ENCODE measurements around the gene C10orf143. TPM values are rescaled to one million over a fixed set of nuclear protein-coding genes. Genes with fewer than 3 reads are reported as not detected.

Gene C10orf143
- total RNA-seq, 1 experiment from 2014 or later, result 1.6 TPM

- TF ChIP-seq, protein P1, sequence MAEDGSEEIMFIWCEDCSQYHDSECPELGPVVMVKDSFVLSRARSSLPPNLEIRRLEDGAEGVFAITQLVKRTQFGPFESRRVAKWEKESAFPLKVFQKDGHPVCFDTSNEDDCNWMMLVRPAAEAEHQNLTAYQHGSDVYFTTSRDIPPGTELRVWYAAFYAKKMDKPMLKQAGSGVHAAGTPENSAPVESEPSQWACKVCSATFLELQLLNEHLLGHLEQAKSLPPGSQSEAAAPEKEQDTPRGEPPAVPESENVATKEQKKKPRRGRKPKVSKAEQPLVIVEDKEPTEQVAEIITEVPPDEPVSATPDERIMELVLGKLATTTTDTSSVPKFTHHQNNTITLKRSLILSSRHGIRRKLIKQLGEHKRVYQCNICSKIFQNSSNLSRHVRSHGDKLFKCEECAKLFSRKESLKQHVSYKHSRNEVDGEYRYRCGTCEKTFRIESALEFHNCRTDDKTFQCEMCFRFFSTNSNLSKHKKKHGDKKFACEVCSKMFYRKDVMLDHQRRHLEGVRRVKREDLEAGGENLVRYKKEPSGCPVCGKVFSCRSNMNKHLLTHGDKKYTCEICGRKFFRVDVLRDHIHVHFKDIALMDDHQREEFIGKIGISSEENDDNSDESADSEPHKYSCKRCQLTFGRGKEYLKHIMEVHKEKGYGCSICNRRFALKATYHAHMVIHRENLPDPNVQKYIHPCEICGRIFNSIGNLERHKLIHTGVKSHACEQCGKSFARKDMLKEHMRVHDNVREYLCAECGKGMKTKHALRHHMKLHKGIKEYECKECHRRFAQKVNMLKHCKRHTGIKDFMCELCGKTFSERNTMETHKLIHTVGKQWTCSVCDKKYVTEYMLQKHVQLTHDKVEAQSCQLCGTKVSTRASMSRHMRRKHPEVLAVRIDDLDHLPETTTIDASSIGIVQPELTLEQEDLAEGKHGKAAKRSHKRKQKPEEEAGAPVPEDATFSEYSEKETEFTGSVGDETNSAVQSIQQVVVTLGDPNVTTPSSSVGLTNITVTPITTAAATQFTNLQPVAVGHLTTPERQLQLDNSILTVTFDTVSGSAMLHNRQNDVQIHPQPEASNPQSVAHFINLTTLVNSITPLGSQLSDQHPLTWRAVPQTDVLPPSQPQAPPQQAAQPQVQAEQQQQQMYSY (CRISPR knock-in tag; IDR thresholded peaks at IDR 0.05), result no peak; the same call in none of the 2 replicates
- TF ChIP-seq, protein P2, sequence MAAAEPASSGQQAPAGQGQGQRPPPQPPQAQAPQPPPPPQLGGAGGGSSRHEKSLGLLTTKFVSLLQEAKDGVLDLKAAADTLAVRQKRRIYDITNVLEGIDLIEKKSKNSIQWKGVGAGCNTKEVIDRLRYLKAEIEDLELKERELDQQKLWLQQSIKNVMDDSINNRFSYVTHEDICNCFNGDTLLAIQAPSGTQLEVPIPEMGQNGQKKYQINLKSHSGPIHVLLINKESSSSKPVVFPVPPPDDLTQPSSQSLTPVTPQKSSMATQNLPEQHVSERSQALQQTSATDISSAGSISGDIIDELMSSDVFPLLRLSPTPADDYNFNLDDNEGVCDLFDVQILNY (CRISPR knock-in tag; IDR thresholded peaks at IDR 0.05), result peak; percentile 90; the same call in 1 of the 2 replicates
- TF ChIP-seq, protein P3, sequence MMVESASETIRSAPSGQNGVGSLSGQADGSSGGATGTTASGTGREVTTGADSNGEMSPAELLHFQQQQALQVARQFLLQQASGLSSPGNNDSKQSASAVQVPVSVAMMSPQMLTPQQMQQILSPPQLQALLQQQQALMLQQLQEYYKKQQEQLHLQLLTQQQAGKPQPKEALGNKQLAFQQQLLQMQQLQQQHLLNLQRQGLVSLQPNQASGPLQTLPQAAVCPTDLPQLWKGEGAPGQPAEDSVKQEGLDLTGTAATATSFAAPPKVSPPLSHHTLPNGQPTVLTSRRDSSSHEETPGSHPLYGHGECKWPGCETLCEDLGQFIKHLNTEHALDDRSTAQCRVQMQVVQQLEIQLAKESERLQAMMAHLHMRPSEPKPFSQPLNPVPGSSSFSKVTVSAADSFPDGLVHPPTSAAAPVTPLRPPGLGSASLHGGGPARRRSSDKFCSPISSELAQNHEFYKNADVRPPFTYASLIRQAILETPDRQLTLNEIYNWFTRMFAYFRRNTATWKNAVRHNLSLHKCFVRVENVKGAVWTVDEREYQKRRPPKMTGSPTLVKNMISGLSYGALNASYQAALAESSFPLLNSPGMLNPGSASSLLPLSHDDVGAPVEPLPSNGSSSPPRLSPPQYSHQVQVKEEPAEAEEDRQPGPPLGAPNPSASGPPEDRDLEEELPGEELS (CRISPR knock-in tag; IDR thresholded peaks at IDR 0.05), result 0 out of 2 replicates have a peak, but pooled peaks have one; percentile 48
- no peak for TF ChIP-seq JAZF1 (CRISPR knock-in tag; IDR thresholded peaks at IDR 0.05)
- no peak; the same call in 1 of the 2 replicates for TF ChIP-seq TP53 (CRISPR knock-in tag; IDR thresholded peaks at IDR 0.05)
- 0 out of 2 replicates have a peak, but pooled peaks have one; percentile 80 for TF ChIP-seq STAT6 (CRISPR knock-in tag; conservative IDR thresholded peaks at IDR 0.05; ENCODE audit: low read depth)
- peak; percentile 92; the same call in 1 of the 2 replicates for TF ChIP-seq ARID4B (CRISPR knock-in tag; IDR thresholded peaks at IDR 0.05; ENCODE audit: borderline replicate concordance)
- TF ChIP-seq NFYB (CRISPR knock-in tag; conservative IDR thresholded peaks at IDR 0.05; ENCODE audit: low read depth), result no peak
- peak; percentile 49; the same call in 1 of the 2 replicates for TF ChIP-seq FOXP1 (CRISPR knock-in tag; IDR thresholded peaks at IDR 0.05; ENCODE audit: borderline replicate concordance)
- TF ChIP-seq, protein P4, sequence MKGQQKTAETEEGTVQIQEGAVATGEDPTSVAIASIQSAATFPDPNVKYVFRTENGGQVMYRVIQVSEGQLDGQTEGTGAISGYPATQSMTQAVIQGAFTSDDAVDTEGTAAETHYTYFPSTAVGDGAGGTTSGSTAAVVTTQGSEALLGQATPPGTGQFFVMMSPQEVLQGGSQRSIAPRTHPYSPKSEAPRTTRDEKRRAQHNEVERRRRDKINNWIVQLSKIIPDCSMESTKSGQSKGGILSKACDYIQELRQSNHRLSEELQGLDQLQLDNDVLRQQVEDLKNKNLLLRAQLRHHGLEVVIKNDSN (CRISPR knock-in tag; IDR thresholded peaks at IDR 0.05), result peak; percentile 70; the same call in 1 of the 2 replicates
- no peak for TF ChIP-seq NFATC4 (CRISPR knock-in tag; IDR thresholded peaks at IDR 0.05)
- peak; percentile 82; the same call in 1 of the 2 replicates for TF ChIP-seq HMGXB4 (CRISPR knock-in tag; IDR thresholded peaks at IDR 0.05)
- TF ChIP-seq NR2C2 (CRISPR knock-in tag; IDR thresholded peaks at IDR 0.05), result 0 out of 2 replicates have a peak, but pooled peaks have one; percentile 22
- peak; percentile 93 for TF ChIP-seq SP1 (CRISPR knock-in tag; conservative IDR thresholded peaks at IDR 0.05)
- no peak; the same call in 1 of the 2 replicates for TF ChIP-seq NR1H2 (CRISPR knock-in tag; IDR thresholded peaks at IDR 0.05)
- no peak for TF ChIP-seq ZNF423 (CRISPR knock-in tag; IDR thresholded peaks at IDR 0.05)
- TF ChIP-seq ZNF138 (CRISPR knock-in tag; conservative IDR thresholded peaks at IDR 0.05), result peak; percentile 91; the same call in 1 of the 2 replicates
- peak; percentile 71; the same call in 1 of the 2 replicates for TF ChIP-seq CREM (CRISPR knock-in tag; IDR thresholded peaks at IDR 0.05)
Observed at GRCh38 chr10:130110246-130111112, at the start of gene C10orf143 (continued).

All from WTC11 (cell line).